ENCODE measurements around the gene TMC1. TPM values are rescaled to one million over a fixed set of nuclear protein-coding genes. Genes with fewer than 3 reads are reported as not detected.

TMC1 gene
- total and polyA plus RNA-seq, 2 of the 13 experiments (the other 11 are each of a cell fraction or from before 2014, with no cell fraction given): 0.02 to 0.03 TPM

GRCh38 chr9:72875221-72875620, 353.8 kb downstream of the TMC1 start (continued):
- TF ChIP-seq ZNF407 (CRISPR knock-in tag; IDR thresholded peaks at IDR 0.05; ENCODE audit: not compliant biosample characterization) (no peak), SP4 (CRISPR knock-in tag; IDR thresholded peaks at IDR 0.05) (no peak), ZBTB49 (CRISPR knock-in tag; IDR thresholded peaks at IDR 0.05; ENCODE audit: borderline replicate concordance) (no peak), ZNF580 (CRISPR knock-in tag; IDR thresholded peaks at IDR 0.05; ENCODE audit: borderline replicate concordance, low read depth) (no peak), KLF15 (CRISPR knock-in tag; IDR thresholded peaks at IDR 0.05; ENCODE audit: borderline replicate concordance) (no peak), FOSL1 (CRISPR knock-in tag; IDR thresholded peaks at IDR 0.05; ENCODE audit: borderline replicate concordance) (no peak), ZNF296 (CRISPR knock-in tag; conservative IDR thresholded peaks at IDR 0.05) (no peak), MXD4 (CRISPR knock-in tag; IDR thresholded peaks at IDR 0.05) (no peak), ZNF619 (CRISPR knock-in tag; IDR thresholded peaks at IDR 0.05) (no peak)
- TF ChIP-seq, protein P1, sequence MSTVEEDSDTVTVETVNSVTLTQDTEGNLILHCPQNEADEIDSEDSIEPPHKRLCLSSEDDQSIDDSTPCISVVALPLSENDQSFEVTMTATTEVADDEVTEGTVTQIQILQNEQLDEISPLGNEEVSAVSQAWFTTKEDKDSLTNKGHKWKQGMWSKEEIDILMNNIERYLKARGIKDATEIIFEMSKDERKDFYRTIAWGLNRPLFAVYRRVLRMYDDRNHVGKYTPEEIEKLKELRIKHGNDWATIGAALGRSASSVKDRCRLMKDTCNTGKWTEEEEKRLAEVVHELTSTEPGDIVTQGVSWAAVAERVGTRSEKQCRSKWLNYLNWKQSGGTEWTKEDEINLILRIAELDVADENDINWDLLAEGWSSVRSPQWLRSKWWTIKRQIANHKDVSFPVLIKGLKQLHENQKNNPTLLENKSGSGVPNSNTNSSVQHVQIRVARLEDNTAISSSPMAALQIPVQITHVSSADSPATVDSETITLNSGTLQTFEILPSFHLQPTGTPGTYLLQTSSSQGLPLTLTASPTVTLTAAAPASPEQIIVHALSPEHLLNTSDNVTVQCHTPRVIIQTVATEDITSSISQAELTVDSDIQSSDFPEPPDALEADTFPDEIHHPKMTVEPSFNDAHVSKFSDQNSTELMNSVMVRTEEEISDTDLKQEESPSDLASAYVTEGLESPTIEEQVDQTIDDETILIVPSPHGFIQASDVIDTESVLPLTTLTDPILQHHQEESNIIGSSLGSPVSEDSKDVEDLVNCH (CRISPR knock-in tag; IDR thresholded peaks at IDR 0.05): no peak

Measured in HepG2 (cell line).